Neural progenitor cell (in vitro differentiated cells): ENCODE data around the gene MCRS1.

Experiments used
- EZH2phosphoT487 ChIP-seq: fragments of 200-600 bp; sonication (generic); IDR thresholded peaks from 2 replicates; pipeline ENCODE4 v1.6.1; 2017; ENCODE audit warnings: antibody characterized with exemption
- TF ChIP-seq, protein P1 (sequence below): fragments of 200-600 bp; sonication (generic); IDR thresholded peaks from 2 replicates; pipeline ENCODE4 v1.5.1; 2017; ENCODE audit warnings: antibody characterized with exemption, mild to moderate bottlenecking

DNA sequence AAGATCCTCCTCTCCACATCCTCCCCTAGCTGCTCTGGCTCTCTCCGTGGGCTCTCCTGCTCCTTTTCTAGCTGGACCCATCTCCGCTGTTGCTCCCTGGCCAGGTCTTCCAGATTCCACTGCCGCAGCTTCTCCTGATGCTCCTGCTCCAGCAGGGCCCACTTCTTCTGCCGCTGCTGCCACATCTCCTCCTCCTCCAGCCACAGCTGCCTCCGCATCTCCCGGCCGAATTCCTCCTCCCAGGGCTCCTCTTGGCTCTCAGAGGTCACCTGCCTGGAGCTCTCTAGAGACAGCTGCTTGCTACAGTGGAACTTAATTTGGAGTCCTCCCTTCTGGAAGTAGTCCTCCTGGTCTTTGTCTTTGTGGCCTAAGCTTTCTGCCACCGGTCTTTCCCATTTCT, 32.0 kb upstream of the MCRS1 start:
- TF ChIP-seq, protein P1, sequence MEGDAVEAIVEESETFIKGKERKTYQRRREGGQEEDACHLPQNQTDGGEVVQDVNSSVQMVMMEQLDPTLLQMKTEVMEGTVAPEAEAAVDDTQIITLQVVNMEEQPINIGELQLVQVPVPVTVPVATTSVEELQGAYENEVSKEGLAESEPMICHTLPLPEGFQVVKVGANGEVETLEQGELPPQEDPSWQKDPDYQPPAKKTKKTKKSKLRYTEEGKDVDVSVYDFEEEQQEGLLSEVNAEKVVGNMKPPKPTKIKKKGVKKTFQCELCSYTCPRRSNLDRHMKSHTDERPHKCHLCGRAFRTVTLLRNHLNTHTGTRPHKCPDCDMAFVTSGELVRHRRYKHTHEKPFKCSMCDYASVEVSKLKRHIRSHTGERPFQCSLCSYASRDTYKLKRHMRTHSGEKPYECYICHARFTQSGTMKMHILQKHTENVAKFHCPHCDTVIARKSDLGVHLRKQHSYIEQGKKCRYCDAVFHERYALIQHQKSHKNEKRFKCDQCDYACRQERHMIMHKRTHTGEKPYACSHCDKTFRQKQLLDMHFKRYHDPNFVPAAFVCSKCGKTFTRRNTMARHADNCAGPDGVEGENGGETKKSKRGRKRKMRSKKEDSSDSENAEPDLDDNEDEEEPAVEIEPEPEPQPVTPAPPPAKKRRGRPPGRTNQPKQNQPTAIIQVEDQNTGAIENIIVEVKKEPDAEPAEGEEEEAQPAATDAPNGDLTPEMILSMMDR, result no peak
- TF ChIP-seq EZH2phosphoT487, result no peak
